Measurements from ENCODE around the gene SLC52A3.

SLC52A3 gene

DNA sequence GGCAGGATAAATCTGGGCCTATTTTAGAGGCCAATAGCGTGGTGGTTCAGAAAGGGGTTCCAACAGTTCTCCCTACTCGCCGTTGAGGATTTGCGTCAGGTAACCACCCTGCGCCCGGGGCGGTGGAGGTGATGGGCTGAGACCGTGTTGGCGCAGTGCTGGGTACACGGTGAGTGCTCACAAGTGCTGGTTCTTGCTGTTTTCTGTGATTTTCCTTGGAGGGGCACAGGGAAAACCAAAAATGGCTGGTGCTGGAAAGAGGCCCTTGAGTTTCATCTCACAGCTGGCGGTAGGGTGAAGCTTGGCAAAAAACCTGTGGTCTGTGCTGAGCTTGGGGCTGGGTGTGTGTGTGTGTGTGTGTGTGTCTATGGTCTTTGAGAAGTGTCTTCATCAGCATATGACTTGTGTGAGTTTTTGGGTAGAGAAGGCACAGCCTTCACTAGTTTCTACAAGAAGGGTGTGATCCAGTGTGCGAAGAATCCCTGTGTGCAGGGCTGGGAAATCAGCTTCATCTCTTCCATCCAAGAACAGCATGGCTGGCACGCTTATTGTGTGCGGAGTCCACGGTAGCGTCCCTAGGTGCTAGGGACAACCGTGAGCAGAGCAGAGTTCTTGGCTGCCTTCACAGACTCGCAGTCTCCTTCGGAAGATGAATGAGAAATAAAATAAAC, 57.4 kb downstream of the SLC52A3 start:
- Histone ChIP-seq H2AK5ac (ENCODE audit: low read depth, low read length) (peak overlapping the region; percentile 77), H4K8ac (ENCODE audit: low read depth, low read length) (no peak overlapping the region), H3K4me2 (ENCODE audit: insufficient read depth, low read length, poor library complexity, severe bottlenecking) (no peak overlapping the region), H2BK5ac (ENCODE audit: low read length) (peak overlapping the region; percentile 39), H3K4ac (ENCODE audit: low read length) (no peak overlapping the region), H2BK12ac (ENCODE audit: low read length) (peak overlapping the region; percentile 26), H2BK120ac (ENCODE audit: low read depth, low read length) (peak overlapping the region; percentile 22), H3K23ac (ENCODE audit: low read depth, low read length, poor library complexity) (no peak overlapping the region), H2AFZ (ENCODE audit: low read length) (no peak overlapping the region), H3K27ac (replicated peaks; ENCODE audit: low read length) (no peak overlapping the region), H3K18ac (ENCODE audit: low read length) (peak overlapping the region; percentile 72), H4K91ac (ENCODE audit: low read depth, low read length, poor library complexity) (no peak overlapping the region), H2BK15ac (ENCODE audit: low read length) (peak overlapping the region; percentile 96), H3K9ac (ENCODE audit: low read depth, low read length, poor library complexity) (no peak overlapping the region), H3K4me3 (ENCODE audit: low read length in 2 of 2) (no peak overlapping the region), H3K36me3 (replicated peaks in 1 of 2; ENCODE audit: control insufficient read depth in 2 of 2, insufficient read depth in 2 of 2, low read length in 2 of 2) (no peaks in the 10 kb centered on the region), H3K14ac (ENCODE audit: low read length) (no peak overlapping the region), H3K9me3 (replicated peaks in 1 of 2; ENCODE audit: control insufficient read depth in 2 of 2, insufficient read depth in 1 of 2, low read depth in 1 of 2, low read length in 2 of 2) (peaks cover 2 to 13% of the 10 kb centered on the region in 2 donors), H3K4me1 (ENCODE audit: control insufficient read depth in 2 of 2, insufficient read depth in 1 of 2, low read depth in 1 of 2, low read length in 2 of 2) (peaks cover 0 to 5% of the 10 kb centered on the region in 2 donors), H3K27me3 (ENCODE audit: control insufficient read depth in 3 of 3, insufficient read depth in 3 of 3, low read depth in 1 of 3, low read length in 3 of 3) (peaks cover 0 to 48% (median 7%) of the 10 kb centered on the region in 3 experiments), H3K79me1 (ENCODE audit: low read depth, low read length) (peaks cover 1% of the 10 kb centered on the region)
- no CpG with 5 or more reads among the region's 19 CpGs for WGBS, 2 donors (ENCODE audit: extremely low coverage in 2 of 2, insufficient read length in 2 of 2, insufficient replicate concordance in 1 of 2)
- DNase-seq (ENCODE audit: low spot score), result no peak
